ENCODE measurements around the gene WDR64.

DNA sequence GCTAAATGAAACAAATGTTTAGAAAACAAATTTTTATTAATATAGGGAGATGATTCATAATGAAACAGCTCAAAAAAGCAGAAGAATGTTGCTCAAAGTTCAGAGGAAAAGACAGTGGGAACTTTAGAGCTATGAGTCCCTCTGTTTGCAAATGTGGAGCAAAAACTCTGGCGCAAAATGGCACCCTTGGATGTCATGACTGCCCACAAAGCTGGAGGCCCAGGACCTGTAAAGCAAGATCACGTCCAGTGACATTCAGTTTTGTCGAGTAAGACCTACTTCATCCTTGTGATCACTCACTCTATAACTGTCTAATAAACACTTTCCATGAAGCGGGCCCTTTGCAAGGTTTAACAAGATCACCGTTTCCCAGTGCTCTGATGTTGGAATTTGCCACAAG is 186.8 kb downstream of the WDR64 start:
- TF ChIP-seq, protein P1, sequence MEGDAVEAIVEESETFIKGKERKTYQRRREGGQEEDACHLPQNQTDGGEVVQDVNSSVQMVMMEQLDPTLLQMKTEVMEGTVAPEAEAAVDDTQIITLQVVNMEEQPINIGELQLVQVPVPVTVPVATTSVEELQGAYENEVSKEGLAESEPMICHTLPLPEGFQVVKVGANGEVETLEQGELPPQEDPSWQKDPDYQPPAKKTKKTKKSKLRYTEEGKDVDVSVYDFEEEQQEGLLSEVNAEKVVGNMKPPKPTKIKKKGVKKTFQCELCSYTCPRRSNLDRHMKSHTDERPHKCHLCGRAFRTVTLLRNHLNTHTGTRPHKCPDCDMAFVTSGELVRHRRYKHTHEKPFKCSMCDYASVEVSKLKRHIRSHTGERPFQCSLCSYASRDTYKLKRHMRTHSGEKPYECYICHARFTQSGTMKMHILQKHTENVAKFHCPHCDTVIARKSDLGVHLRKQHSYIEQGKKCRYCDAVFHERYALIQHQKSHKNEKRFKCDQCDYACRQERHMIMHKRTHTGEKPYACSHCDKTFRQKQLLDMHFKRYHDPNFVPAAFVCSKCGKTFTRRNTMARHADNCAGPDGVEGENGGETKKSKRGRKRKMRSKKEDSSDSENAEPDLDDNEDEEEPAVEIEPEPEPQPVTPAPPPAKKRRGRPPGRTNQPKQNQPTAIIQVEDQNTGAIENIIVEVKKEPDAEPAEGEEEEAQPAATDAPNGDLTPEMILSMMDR (IDR thresholded peaks at IDR 0.05), result no peak
- TF ChIP-seq POLR2A (IDR thresholded peaks at IDR 0.05), result no peak

All from heart left ventricle (tissue), 13 donors.